Endothelial cell of umbilical vein (primary cell): ENCODE data around the gene SARS1. TPM values are rescaled to one million over a fixed set of nuclear protein-coding genes. Genes with fewer than 3 reads are reported as not detected.

Experiments
- BruUV-seq: library from RNA; stranded (reverse); fragments of 400-500 nt; replicated peaks from 2 replicates; lab custom pipeline; 2021; lab: Mats Ljungman, UMichigan
- CTCF ChIA-PET: fragments of 300-600, 350-600 bp; sonication (Branson Sonifier 250); formaldehyde crosslinking; loops from one replicate; lab custom pipeline; 2021; ENCODE audit warnings: antibody characterized with exemption, inconsistent platforms; lab: Charles Lee
- POLR2A ChIA-PET: fragments of 300-600, 350-600 bp; sonication (Branson Sonifier 250); formaldehyde crosslinking; loops from one replicate; lab custom pipeline; 2021; ENCODE audit warnings: antibody characterized with exemption, inconsistent platforms; lab: Charles Lee
- DNase-seq: peaks from one replicate; pipeline ENCODE4 v3.0.0-alpha.2; 2011; ENCODE audit warnings: low read depth, low spot score
- FAIRE-seq: peaks from 2 replicates; lab custom pipeline; 2011; peaks lifted over from hg19 to GRCh38; lab: Jason Lieb, UNC
- H2AFZ ChIP-seq: 2 replicates; pipeline ENCODE4 v1.6.0; 2012; ENCODE audit warnings: low read depth, low read length, control low read depth, inconsistent platforms
- H3K27ac ChIP-seq: 2 replicates; pipeline ENCODE4 v1.5.1; 2011; ENCODE audit warnings: low read depth, mild to moderate bottlenecking, control low read depth, low read length, moderate library complexity; ENCODE audit not compliant: insufficient read depth
- H3K27me3 ChIP-seq, 2 experiments: 2 replicates each; pipeline versions ENCODE4 v1.6.0 to v1.6.1; 2011; ENCODE audit warnings: low read length in 2 of 2, mixed read lengths in 1 of 2; ENCODE audit not compliant: control insufficient read depth in 2 of 2, insufficient read depth in 2 of 2
- H3K36me3 ChIP-seq, 2 experiments: 2 replicates in 1 of 2; 3 replicates in 1 of 2; pipeline ENCODE4 v1.5.1; 2011; ENCODE audit warnings: low read length in 2 of 2, mild to moderate bottlenecking in 1 of 2, moderate library complexity in 1 of 2; ENCODE audit not compliant: control insufficient read depth in 2 of 2, insufficient read depth in 2 of 2; ENCODE audit errors: extremely low read depth in 1 of 2
- H3K4me1 ChIP-seq: 3 replicates; pipeline ENCODE4 v1.5.1; 2011; ENCODE audit warnings: mild to moderate bottlenecking, low read length; ENCODE audit not compliant: control insufficient read depth, insufficient read depth; ENCODE audit errors: extremely low read depth
- H3K4me2 ChIP-seq: 2 replicates; pipeline ENCODE4 v1.6.1; 2011; ENCODE audit warnings: low read length, control low read depth, mixed read lengths; ENCODE audit not compliant: insufficient read depth
- H3K4me3 ChIP-seq, 3 experiments: fragments of 200-600 bp in 1 of 3; sonication (generic), shearing (Covaris generic) in 1 of 3; replicated peaks in 1 of 3; 2 replicates each; pipeline ENCODE4 v1.5.1; 2011 to 2016; ENCODE audit warnings: control low read depth in 3 of 3, low read length in 3 of 3, mild to moderate bottlenecking in 2 of 3, inconsistent platforms in 1 of 3, low read depth in 1 of 3, moderate library complexity in 1 of 3; ENCODE audit not compliant: insufficient read depth in 1 of 3
- H3K79me2 ChIP-seq: 2 replicates; pipeline ENCODE4 v1.6.0; 2012; ENCODE audit warnings: low read length, inconsistent platforms; ENCODE audit not compliant: control insufficient read depth, insufficient read depth
- H3K9ac ChIP-seq: replicated peaks from 2 replicates; pipeline ENCODE3; 2011; ENCODE audit warnings: low read length, control low read depth; ENCODE audit not compliant: insufficient read depth; ENCODE audit errors: extremely low read depth
- H3K9me1 ChIP-seq: replicated peaks from 3 replicates; pipeline ENCODE4 v1.6.0; 2011; ENCODE audit warnings: mild to moderate bottlenecking, low read length; ENCODE audit not compliant: control insufficient read depth, insufficient read depth; ENCODE audit errors: extremely low read depth
- H3K9me3 ChIP-seq: replicated peaks from 2 replicates; pipeline ENCODE4 v1.5.1; 2012; ENCODE audit warnings: low read length, inconsistent platforms; ENCODE audit not compliant: control insufficient read depth, insufficient read depth
- H4K20me1 ChIP-seq: replicated peaks from 2 replicates; pipeline ENCODE3; 2011; ENCODE audit warnings: mild to moderate bottlenecking, low read length; ENCODE audit not compliant: control insufficient read depth, insufficient read depth; ENCODE audit errors: extremely low read depth
- CTCF ChIP-seq, 2 donors: IDR thresholded peaks; 1 replicate in 1 of 2; 2 replicates in 1 of 2; pipeline ENCODE4 v1.5.1; 2011; ENCODE audit warnings: low read length in 2 of 2, mild to moderate bottlenecking in 2 of 2, moderate library complexity in 2 of 2, control low read depth in 1 of 2, inconsistent platforms in 1 of 2, low read depth in 1 of 2; ENCODE audit not compliant: insufficient read depth in 1 of 2; ENCODE audit errors: extremely low read depth in 1 of 2
- EZH2 ChIP-seq: IDR thresholded peaks from 2 replicates; pipeline ENCODE4 v1.6.1; 2012; ENCODE audit warnings: borderline replicate concordance, low read depth, mild to moderate bottlenecking, moderate library complexity, low read length, inconsistent platforms; ENCODE audit not compliant: severe bottlenecking
- FOS ChIP-seq: IDR thresholded peaks from 2 replicates; pipeline ENCODE4 v1.6.1; 2011; ENCODE audit warnings: mild to moderate bottlenecking, low read length, moderate library complexity, borderline replicate concordance; ENCODE audit not compliant: insufficient read depth
- GATA2 ChIP-seq: IDR thresholded peaks from 2 replicates; pipeline ENCODE4 v1.7.0; 2011; ENCODE audit warnings: low read depth, mild to moderate bottlenecking, moderate library complexity, mixed read lengths, low read length; ENCODE audit not compliant: insufficient read length, insufficient read depth
- JUN ChIP-seq: IDR thresholded peaks from 2 replicates; pipeline ENCODE4 v1.6.1; 2011; ENCODE audit warnings: borderline replicate concordance, low read depth; ENCODE audit not compliant: insufficient read length, insufficient read depth
- MAX ChIP-seq: IDR thresholded peaks from 2 replicates; pipeline ENCODE4 v1.6.1; 2011; ENCODE audit not compliant: insufficient read depth, insufficient read length
- MYC ChIP-seq: IDR thresholded peaks from one replicate; pipeline ENCODE4 v1.6.1; 2011; ENCODE audit warnings: mild to moderate bottlenecking, low read depth, low read length
- POLR2A ChIP-seq: IDR thresholded peaks from 2 replicates; pipeline ENCODE4 v1.6.1; 2012; ENCODE audit warnings: low read depth, mild to moderate bottlenecking, control low read depth, low read length
- POLR2AphosphoS5 ChIP-seq: IDR thresholded peaks from 2 replicates; pipeline ENCODE4 v1.6.1; 2012; ENCODE audit warnings: low read depth, mild to moderate bottlenecking, control low read depth, low read length, moderate library complexity; ENCODE audit not compliant: insufficient read depth
- dilution Hi-C: fragments of 300-500 bp; cut with MboI; formaldehyde crosslinking; loops from one replicate; pipeline ENCODE4 v1.15.0; 2019; ENCODE audit warnings: low sequenced_read_pairs; ENCODE audit not compliant: extremely low pct_ligation_motif_present
- intact Hi-C: fragments of 100-400 bp; cut with micrococcal nuclease; formaldehyde crosslinking; loops from one replicate; pipeline ENCODE4 v1.10.0; 2022
- polyA plus RNA-seq, 4 experiments: library from polyadenylated mRNA; depleted of rRNA in 3 of 4; stranded (reverse) in 3 of 4; unstranded in 1 of 4; fragments of >200 nt; gene quantifications; 2 replicates each; pipeline versions ENCODE4 v1.2.1 to v1.2.3, GENCODE V29; 2011 to 2012; ENCODE audit warnings: missing spikeins in 1 of 4
- total RNA-seq: library from RNA; stranded (reverse); gene quantifications from 2 replicates; pipeline ENCODE4 v1.2.3, GENCODE V29; 2021

SARS1 gene
- total and polyA plus RNA-seq, 2 donors (not counting 3 experiments of a cell fraction or from before 2014, with no cell fraction given) = 110 to 178 TPM

GRCh38 chr1:109238382-109238781, 24.7 kb downstream of the SARS1 start:
- H2AFZ ChIP-seq = no peak overlapping the region
- FAIRE-seq = no peak
- H3K9ac ChIP-seq = no peak overlapping the region
- no peaks in the 10 kb centered on the region for H3K79me2 ChIP-seq
- H3K27me3 ChIP-seq = peaks cover 12 to 17% of the 10 kb centered on the region in 2 experiments
- no peak for TF ChIP-seq EZH2
- TF ChIP-seq GATA2 = no peak
- TF ChIP-seq POLR2AphosphoS5 = no peak
- no peak for TF ChIP-seq JUN
- no peak for TF ChIP-seq POLR2A
- TF ChIP-seq MYC = no peak
- TF ChIP-seq MAX = no peak
- TF ChIP-seq CTCF (IDR thresholded peaks at IDR 0.05; ENCODE audit: extremely low read depth in 1 of 2, insufficient read depth in 1 of 2, low read depth in 1 of 2, low read length in 2 of 2) = no peak
- no peak for TF ChIP-seq FOS
- peaks cover 22 to 35% of the 10 kb centered on the region in 2 experiments for H3K36me3 ChIP-seq
- no peaks in the 10 kb centered on the region for H3K4me1 ChIP-seq
- BruUV-seq = no TSS peak
- DNase-seq = no peak
- H3K9me3 ChIP-seq = no peaks in the 10 kb centered on the region
- H4K20me1 ChIP-seq = no peaks in the 10 kb centered on the region
- H3K4me3 ChIP-seq = no peak overlapping the region
- H3K9me1 ChIP-seq = no peaks in the 10 kb centered on the region
- intact Hi-C loops (no loop called here), dilution Hi-C loops (no loop called here)
- H3K27ac ChIP-seq = no peak overlapping the region
- ChIA-PET POLR2A (no interaction called here), CTCF (interaction anchor here (1.0 to 4.8 kb wide), 6 partner anchors 9 to 294 kb away, joined by 3 to 41 read pairs (median 10); partner anchors contain the start of genes CELSR2 and SORT1)
- no peak overlapping the region for H3K4me2 ChIP-seq
